ENCODE data around the gene B4GALT5.

The B4GALT5 gene

GRCh38 chr20:49754596-49754995, 40.9 kb upstream of the B4GALT5 start:
- DNase-seq (ENCODE audit: low spot score) = no peak
- Histone ChIP-seq H3K27ac (no peak overlapping the region), H3K4me3 (no peak overlapping the region)
- TF ChIP-seq CTCF (IDR thresholded peaks at IDR 0.05) = no peak

DNA sequence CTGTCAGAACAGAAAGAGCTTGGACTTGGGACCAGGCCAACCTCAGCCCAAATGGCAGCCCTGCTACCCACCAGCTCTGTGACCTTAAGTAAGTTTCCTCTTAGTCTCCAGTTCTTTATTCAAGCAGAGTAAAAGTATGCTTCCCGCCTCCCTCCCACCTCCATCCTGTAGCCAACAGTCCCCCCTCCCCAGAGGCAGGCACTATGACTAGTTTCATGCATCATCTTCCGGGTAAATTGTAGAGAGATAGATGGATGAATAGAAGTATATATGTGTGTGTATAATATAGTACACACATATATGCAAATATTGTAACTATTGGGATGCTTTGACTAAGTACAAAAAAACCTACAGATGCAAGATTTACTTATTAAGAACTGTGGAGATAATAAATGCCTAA, 39.5 kb upstream of the B4GALT5 start:
- no peak overlapping the region for H3K4me3 ChIP-seq
- no peak for DNase-seq (ENCODE audit: low spot score)
- H3K27ac ChIP-seq = no peak overlapping the region
- TF ChIP-seq CTCF (IDR thresholded peaks at IDR 0.05) = no peak

DNA sequence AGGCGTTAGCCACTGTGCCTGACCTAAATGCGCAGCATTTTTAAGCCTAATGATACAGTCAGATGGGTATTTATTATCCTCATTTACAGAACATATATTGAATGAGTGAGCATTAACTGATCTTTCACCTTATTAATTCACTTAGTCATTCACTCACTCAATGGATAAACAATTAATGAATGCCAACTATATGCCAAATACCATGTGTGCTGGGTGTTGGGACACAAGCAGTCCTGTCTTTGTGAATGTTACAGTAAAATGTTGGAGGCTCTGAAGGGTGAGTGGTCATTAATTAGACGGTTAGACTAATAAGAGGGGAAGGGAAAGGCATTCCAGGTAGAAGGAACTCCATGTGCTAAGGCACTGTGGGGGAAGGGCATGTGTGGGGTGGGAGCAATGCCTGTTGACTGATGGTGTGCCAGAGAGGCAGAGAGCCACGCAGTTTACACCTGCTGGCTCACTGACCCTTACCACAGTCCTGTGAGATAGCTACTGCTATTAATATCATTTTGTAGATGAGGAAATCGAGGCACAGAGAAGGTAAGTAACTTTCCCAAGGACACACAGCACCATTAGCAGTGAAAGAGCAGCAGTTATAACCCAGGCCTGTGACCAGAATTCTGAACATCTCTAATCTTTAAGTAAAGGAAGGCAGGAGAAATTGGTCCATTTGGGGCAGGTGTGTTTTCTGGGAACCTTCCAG, 38.7 kb upstream of the B4GALT5 start:
- no peak for TF ChIP-seq CTCF (IDR thresholded peaks at IDR 0.05)
- DNase-seq (ENCODE audit: low spot score) = no peak
- Histone ChIP-seq H3K4me3 (no peak overlapping the region), H3K27ac (no peak overlapping the region)

- no peak overlapping the region for H3K27ac ChIP-seq
- no peak for DNase-seq (ENCODE audit: low spot score)
- no peak for TF ChIP-seq CTCF (IDR thresholded peaks at IDR 0.05)
- H3K4me3 ChIP-seq = no peak overlapping the region
These were observed 37.7 kb upstream of the B4GALT5 start for GRCh38 chr20:49751397-49751736.

DNA sequence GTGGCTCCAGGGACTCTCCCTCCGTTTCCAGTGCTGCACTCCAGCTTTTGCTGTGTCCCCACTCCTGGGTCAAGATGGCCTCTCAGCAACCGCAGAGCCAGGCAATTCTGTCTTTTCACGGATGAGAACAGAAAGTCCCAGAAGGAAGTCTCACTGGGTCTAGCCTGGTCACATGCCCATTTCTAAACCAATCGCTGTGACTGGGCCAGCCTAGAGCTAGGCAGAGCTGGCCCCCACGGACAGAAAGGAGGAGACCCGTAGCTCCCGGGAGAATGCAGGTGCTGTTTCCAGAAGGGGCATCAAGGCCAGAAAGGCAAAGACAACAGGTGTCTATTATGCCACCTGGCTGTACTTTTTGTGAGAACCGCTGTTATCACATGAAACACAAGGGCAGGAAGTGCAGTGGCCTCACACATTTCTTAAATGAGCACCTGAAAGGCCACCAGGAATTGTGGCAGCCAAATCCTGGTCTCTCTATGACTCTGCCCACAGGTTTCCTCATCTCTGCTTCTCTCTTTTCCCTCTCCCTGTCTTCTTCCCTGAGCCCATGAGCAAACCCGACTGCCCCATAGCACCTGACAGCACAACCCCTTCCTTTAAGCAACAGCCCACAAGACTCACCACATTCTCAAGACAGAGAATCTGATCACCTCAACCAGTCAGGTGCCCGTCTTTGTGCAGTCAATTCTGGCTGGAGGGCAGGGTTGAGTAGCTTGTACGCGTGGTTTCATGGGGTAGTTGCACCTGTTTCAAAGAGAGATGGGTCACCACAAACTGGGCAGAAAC, 37.1 kb upstream of the B4GALT5 start:
- TF ChIP-seq CTCF (IDR thresholded peaks at IDR 0.05) = no peak
- DNase-seq (ENCODE audit: low spot score) = no peak
- Histone ChIP-seq H3K4me3 (no peak overlapping the region), H3K27ac (no peak overlapping the region)

DNA sequence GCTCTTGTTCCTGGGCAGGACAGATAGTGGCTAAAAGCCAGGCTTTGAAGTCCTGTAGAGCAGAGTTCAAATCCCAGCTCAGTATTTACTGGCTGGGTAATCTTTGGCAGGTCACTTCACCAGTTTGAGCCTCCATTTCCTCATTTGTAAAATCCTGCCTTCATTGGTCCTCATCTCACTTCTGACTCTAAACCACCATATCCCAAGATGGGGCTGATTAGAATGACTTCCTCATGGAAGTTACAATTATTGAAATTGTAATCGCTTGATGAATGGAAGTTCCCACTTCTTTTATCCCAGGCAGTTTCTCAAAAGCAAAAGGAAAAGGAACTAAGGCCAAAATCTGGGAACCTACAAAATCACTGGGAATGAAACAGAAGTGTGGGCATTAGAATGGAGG, 35.9 kb upstream of the B4GALT5 start:
- no peak for TF ChIP-seq CTCF (IDR thresholded peaks at IDR 0.05)
- no peak for DNase-seq (ENCODE audit: low spot score)
- Histone ChIP-seq H3K4me3 (no peak overlapping the region), H3K27ac (no peak overlapping the region)

- no peak for TF ChIP-seq CTCF (IDR thresholded peaks at IDR 0.05)
- Histone ChIP-seq H3K4me3 (no peak overlapping the region), H3K27ac (no peak overlapping the region)
- DNase-seq (ENCODE audit: low spot score) = no peak
These were observed 34.8 kb upstream of the B4GALT5 start for GRCh38 chr20:49748525-49748838.

All from coronary artery (tissue), 2 donors.